ENCODE data around the gene ADGRD1.

GRCh38 chr12:131034631-131035244 lies 81.0 kb downstream of the ADGRD1 start:
- TF ChIP-seq CTCF (IDR thresholded peaks at IDR 0.05; ENCODE audit: low read depth, low read length) (no peak), POLR2A (IDR thresholded peaks at IDR 0.05; ENCODE audit: extremely low read depth, insufficient read length) (no peak), MAX (IDR thresholded peaks at IDR 0.05; ENCODE audit: low read depth, low read length) (no peak), MYC (IDR thresholded peaks at IDR 0.05; ENCODE audit: low read depth, low read length) (no peak)

Measured in NB4 (cell line).